ENCODE data around the gene HSPB6.

HSPB6 gene

DNA sequence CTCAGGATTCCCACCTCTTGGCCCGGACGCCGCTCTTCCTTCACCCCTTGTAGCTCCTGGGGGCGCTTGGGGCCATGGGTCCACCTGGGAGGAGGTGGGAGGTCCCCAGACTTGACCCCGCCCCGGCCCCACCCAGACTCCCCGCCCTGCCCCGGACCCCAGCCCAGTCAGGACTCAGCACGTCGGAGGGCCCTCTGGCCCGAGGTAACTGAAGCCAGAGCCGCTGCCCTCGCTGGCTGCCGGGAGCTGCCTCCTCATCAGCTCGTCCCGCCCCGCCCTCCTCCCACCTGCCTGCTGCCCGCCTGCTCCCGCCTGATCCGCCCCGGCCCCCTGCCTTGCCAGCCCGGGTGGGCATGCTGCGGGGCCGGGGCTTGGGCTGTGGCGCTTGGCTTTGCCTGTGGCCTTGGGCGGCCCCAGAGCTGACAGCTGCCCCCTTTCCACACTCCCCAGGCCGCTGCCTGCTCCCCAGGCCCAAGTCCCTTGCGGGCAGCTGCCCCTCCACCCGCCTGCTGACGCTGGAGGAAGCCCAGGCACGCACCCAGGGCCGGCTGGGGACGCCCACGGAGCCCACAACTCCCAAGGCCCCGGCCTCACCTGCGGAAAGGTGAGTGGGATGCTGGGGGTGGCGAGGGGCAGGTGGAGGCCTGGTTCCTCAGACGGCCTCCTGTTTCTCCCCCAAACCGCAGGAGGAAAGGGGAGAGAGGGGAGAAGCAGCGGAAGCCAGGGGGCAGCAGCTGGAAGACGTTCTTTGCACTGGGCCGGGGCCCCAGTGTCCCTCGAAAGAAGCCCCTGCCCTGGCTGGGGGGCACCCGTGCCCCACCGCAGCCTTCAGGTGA is 27.9 kb upstream of the HSPB6 start:
- no peaks in the 10 kb centered on the region for H3K9me3 ChIP-seq (ENCODE audit: control extremely low read depth in 1 of 5, control insufficient read depth in 4 of 5, insufficient read depth in 2 of 5, low read depth in 1 of 5, low read length in 4 of 5)
- DNase-seq, result no peak
- no peak overlapping the region for H3K4me3 ChIP-seq (ENCODE audit: control insufficient read depth in 1 of 7, extremely low read depth in 1 of 7, insufficient read depth in 4 of 7, low read depth in 2 of 7, low read length in 6 of 7)
- WGBS (ENCODE audit: insufficient coverage), result 97% methylated on average over 37 of the region's 45 CpGs
- peaks cover 6 to 60% (median 21%) of the 10 kb centered on the region in 4 experiments for H3K36me3 ChIP-seq (ENCODE audit: control insufficient read depth in 4 of 4, insufficient read depth in 4 of 4, low read length in 3 of 4)
- H3K27ac ChIP-seq (ENCODE audit: insufficient read depth in 1 of 2, low read depth in 1 of 2, low read length in 2 of 2, poor library complexity in 1 of 2, severe bottlenecking in 2 of 2), result no peak overlapping the region
- no peaks in the 10 kb centered on the region for H3K27me3 ChIP-seq (replicated peaks in 2 of 5; ENCODE audit: control insufficient read depth in 4 of 5, insufficient read depth in 5 of 5, low read length in 4 of 5)
- ChIA-PET CTCF (no interaction called here), POLR2A (no interaction called here)
- no peaks in the 10 kb centered on the region for H3K4me1 ChIP-seq (ENCODE audit: control extremely low read depth in 1 of 4, control insufficient read depth in 4 of 4, insufficient read depth in 4 of 4, low read length in 3 of 4)

DNA sequence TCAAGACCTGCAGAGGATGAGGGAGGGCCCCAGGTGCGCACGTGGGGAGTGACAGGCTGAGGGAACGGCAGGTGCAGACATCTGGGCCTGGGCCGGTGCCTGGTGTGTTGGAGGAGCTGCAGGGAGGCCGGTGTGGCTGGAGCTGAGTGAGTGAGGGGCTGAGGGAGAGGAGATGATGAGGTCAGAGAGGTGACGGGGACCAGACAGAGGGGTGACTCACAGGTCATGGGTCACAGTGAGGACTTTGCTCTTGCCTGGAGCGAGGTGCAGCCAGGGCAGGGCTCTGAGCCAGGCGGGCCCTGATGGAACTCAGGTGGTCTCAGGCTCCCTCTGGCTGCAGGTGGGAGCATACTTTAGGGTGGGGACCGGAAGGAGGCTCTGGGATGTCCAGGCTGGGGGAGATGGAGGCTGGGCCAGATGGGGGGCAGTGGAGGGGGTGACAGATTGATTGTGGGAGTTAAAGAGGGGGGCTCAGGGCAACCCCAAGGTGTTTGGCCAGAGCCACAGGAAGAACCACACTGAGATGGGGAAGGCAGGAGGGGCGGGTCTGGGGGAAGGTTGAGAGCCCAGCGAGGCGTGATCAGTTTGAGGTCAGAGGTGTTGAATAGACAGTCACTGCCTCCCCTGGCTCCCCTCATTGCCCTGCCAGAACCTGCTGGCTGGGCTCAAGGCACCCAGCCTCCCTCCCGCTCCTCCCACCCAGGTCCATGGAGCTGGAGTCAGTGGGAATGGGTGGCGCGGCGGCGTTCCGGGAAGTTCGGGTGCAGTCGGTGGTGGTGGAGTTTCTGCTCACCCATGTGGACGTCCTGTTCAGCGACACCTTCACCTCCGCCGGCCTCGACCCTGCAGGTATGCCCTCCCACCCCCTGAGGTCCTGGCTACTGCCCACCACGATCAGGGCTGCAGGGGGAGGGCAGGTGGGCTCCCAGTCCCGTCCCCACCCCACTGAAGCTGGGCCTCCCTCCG is 26.9 kb upstream of the HSPB6 start:
- POLR2A ChIA-PET, result no interaction called here
- CTCF ChIA-PET, result no interaction called here
- H3K9me3 ChIP-seq (ENCODE audit: control extremely low read depth in 1 of 5, control insufficient read depth in 4 of 5, insufficient read depth in 2 of 5, low read depth in 1 of 5, low read length in 4 of 5), result no peaks in the 10 kb centered on the region
- H3K36me3 ChIP-seq (ENCODE audit: control insufficient read depth in 4 of 4, insufficient read depth in 4 of 4, low read length in 3 of 4), result peaks cover 6 to 66% (median 26%) of the 10 kb centered on the region in 4 experiments
- H3K4me3 ChIP-seq (ENCODE audit: control insufficient read depth in 1 of 7, extremely low read depth in 1 of 7, insufficient read depth in 4 of 7, low read depth in 2 of 7, low read length in 6 of 7), result no peak overlapping the region
- 99% methylated on average over 20 of the region's 28 CpGs for WGBS (ENCODE audit: insufficient coverage)
- no peak overlapping the region for H3K27ac ChIP-seq (ENCODE audit: insufficient read depth in 1 of 2, low read depth in 1 of 2, low read length in 2 of 2, poor library complexity in 1 of 2, severe bottlenecking in 2 of 2)
- H3K27me3 ChIP-seq (replicated peaks in 2 of 5; ENCODE audit: control insufficient read depth in 4 of 5, insufficient read depth in 5 of 5, low read length in 4 of 5), result no peaks in the 10 kb centered on the region
- H3K4me1 ChIP-seq (ENCODE audit: control extremely low read depth in 1 of 4, control insufficient read depth in 4 of 4, insufficient read depth in 4 of 4, low read length in 3 of 4), result no peaks in the 10 kb centered on the region
- DNase-seq, result no peak

DNA sequence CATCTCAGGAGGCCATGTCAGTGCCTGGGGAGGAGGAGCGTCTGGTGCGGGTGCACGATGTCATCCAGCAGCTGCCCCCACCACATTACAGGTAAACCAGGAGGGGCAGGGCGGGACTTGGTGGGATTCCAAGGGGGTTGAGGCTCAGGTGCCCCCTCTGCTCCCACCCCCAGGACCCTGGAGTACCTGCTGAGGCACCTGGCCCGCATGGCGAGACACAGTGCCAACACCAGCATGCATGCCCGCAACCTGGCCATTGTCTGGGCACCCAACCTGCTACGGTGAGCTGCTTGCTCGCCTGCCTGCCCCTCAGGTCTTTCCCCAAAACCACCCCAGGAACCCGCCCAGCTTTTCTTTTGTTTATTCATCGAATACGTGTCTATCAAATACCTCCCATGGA is 25.8 kb upstream of the HSPB6 start:
- no peaks in the 10 kb centered on the region for H3K27me3 ChIP-seq (replicated peaks in 2 of 5; ENCODE audit: control insufficient read depth in 4 of 5, insufficient read depth in 5 of 5, low read length in 4 of 5)
- H3K27ac ChIP-seq (ENCODE audit: insufficient read depth in 1 of 2, low read depth in 1 of 2, low read length in 2 of 2, poor library complexity in 1 of 2, severe bottlenecking in 2 of 2), result no peak overlapping the region
- peaks cover 7 to 76% (median 32%) of the 10 kb centered on the region in 4 experiments for H3K36me3 ChIP-seq (ENCODE audit: control insufficient read depth in 4 of 4, insufficient read depth in 4 of 4, low read length in 3 of 4)
- ChIA-PET CTCF (interaction anchor here (0.7 kb wide), 1 partner anchor 11 kb away, joined by 3 read pairs; no protein-coding TSS in a partner anchor), POLR2A (no interaction called here)
- no peak for DNase-seq
- WGBS (ENCODE audit: insufficient coverage), result 98% methylated on average over 9 of the region's 12 CpGs
- no peaks in the 10 kb centered on the region for H3K9me3 ChIP-seq (ENCODE audit: control extremely low read depth in 1 of 5, control insufficient read depth in 4 of 5, insufficient read depth in 2 of 5, low read depth in 1 of 5, low read length in 4 of 5)
- H3K4me1 ChIP-seq (ENCODE audit: control extremely low read depth in 1 of 4, control insufficient read depth in 4 of 4, insufficient read depth in 4 of 4, low read length in 3 of 4), result no peaks in the 10 kb centered on the region
- no peak overlapping the region for H3K4me3 ChIP-seq (ENCODE audit: control insufficient read depth in 1 of 7, extremely low read depth in 1 of 7, insufficient read depth in 4 of 7, low read depth in 2 of 7, low read length in 6 of 7)

DNA sequence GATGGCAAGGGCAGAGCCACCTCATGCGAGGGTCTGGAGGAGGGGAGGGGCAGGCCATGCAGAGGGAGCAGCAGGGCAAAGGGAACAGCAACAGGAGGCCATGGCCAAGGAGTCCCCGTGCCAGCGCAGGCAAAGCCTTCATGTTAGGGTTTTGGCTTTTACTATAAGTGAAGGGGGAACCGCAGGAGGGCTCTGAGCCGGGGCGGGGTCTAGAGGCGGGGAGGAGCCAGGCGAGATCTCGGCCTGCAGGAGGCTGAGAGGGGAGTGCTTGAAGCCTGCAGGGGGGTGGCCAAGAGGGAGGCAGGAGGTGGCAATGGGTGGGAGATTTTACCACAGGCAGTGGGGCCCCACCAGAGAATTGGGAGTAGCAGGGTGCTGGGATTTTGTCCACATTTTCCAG is 24.8 kb upstream of the HSPB6 start:
- no peak for DNase-seq
- 100% methylated on average over 6 of the region's 9 CpGs for whole genome bisulfite sequencing (ENCODE audit: insufficient coverage)
- Histone ChIP-seq H3K27me3 (replicated peaks in 2 of 5; ENCODE audit: control insufficient read depth in 4 of 5, insufficient read depth in 5 of 5, low read length in 4 of 5) (no peaks in the 10 kb centered on the region), H3K9me3 (ENCODE audit: control extremely low read depth in 1 of 5, control insufficient read depth in 4 of 5, insufficient read depth in 2 of 5, low read depth in 1 of 5, low read length in 4 of 5) (no peaks in the 10 kb centered on the region), H3K27ac (ENCODE audit: insufficient read depth in 1 of 2, low read depth in 1 of 2, low read length in 2 of 2, poor library complexity in 1 of 2, severe bottlenecking in 2 of 2) (no peak overlapping the region), H3K4me1 (ENCODE audit: control extremely low read depth in 1 of 4, control insufficient read depth in 4 of 4, insufficient read depth in 4 of 4, low read length in 3 of 4) (no peaks in the 10 kb centered on the region), H3K36me3 (ENCODE audit: control insufficient read depth in 4 of 4, insufficient read depth in 4 of 4, low read length in 3 of 4) (peaks cover 7 to 72% (median 32%) of the 10 kb centered on the region in 4 experiments), H3K4me3 (ENCODE audit: control insufficient read depth in 1 of 7, extremely low read depth in 1 of 7, insufficient read depth in 4 of 7, low read depth in 2 of 7, low read length in 6 of 7) (no peak overlapping the region)
- ChIA-PET POLR2A (no interaction called here), CTCF (no interaction called here)

DNA sequence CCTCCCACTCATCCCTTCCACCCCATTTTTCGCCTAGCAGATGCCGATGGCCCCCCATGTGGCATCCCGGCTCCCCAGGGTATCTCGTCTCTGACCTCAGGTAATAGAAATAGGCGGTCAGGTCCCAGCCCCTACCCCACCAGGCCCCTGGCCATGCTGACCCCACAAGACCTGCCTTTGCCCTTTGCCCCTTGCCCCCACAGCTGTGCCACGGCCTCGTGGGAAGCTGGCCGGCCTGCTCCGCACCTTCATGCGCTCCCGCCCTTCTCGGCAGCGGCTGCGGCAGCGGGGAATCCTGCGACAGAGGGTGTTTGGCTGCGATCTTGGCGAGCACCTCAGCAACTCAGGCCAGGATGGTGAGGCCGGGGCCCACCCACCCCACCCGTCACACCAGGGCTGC is 23.9 kb upstream of the HSPB6 start:
- H3K9me3 ChIP-seq (ENCODE audit: control extremely low read depth in 1 of 5, control insufficient read depth in 4 of 5, insufficient read depth in 2 of 5, low read depth in 1 of 5, low read length in 4 of 5), result no peaks in the 10 kb centered on the region
- ChIA-PET POLR2A (no interaction called here), CTCF (no interaction called here)
- WGBS (ENCODE audit: insufficient coverage), result 98% methylated on average over 9 of the region's 20 CpGs
- no peak overlapping the region for H3K4me3 ChIP-seq (ENCODE audit: control insufficient read depth in 1 of 7, extremely low read depth in 1 of 7, insufficient read depth in 4 of 7, low read depth in 2 of 7, low read length in 6 of 7)
- no peak overlapping the region for H3K27ac ChIP-seq (ENCODE audit: insufficient read depth in 1 of 2, low read depth in 1 of 2, low read length in 2 of 2, poor library complexity in 1 of 2, severe bottlenecking in 2 of 2)
- H3K36me3 ChIP-seq (ENCODE audit: control insufficient read depth in 4 of 4, insufficient read depth in 4 of 4, low read length in 3 of 4), result peaks cover 7 to 64% (median 29%) of the 10 kb centered on the region in 4 experiments
- no peak for DNase-seq
- H3K27me3 ChIP-seq (replicated peaks in 2 of 5; ENCODE audit: control insufficient read depth in 4 of 5, insufficient read depth in 5 of 5, low read length in 4 of 5), result no peaks in the 10 kb centered on the region
- H3K4me1 ChIP-seq (ENCODE audit: control extremely low read depth in 1 of 4, control insufficient read depth in 4 of 4, insufficient read depth in 4 of 4, low read length in 3 of 4), result peaks cover 0 to 9% (median 5%) of the 10 kb centered on the region in 4 experiments

DNA sequence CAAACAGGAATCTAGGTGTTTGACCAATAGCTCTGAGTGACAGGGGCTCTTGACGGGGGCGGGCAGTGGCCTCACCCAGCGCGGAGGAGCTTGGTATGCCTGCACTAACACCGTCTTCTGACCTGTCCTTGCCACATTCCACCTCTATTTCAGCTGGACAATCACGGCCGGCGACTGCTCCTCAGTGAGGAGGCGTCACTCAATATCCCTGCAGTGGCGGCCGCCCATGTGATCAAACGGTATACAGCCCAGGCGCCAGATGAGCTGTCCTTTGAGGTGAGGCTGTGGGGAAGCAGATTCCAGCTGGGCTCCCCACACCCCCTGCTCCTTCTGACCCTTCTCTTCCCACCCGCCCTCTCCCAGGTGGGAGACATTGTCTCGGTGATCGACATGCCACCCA is 23.2 kb upstream of the HSPB6 start:
- no peak for DNase-seq
- Histone ChIP-seq H3K27ac (ENCODE audit: insufficient read depth in 1 of 2, low read depth in 1 of 2, low read length in 2 of 2, poor library complexity in 1 of 2, severe bottlenecking in 2 of 2) (no peak overlapping the region), H3K9me3 (ENCODE audit: control extremely low read depth in 1 of 5, control insufficient read depth in 4 of 5, insufficient read depth in 2 of 5, low read depth in 1 of 5, low read length in 4 of 5) (no peaks in the 10 kb centered on the region), H3K27me3 (replicated peaks in 2 of 5; ENCODE audit: control insufficient read depth in 4 of 5, insufficient read depth in 5 of 5, low read length in 4 of 5) (no peaks in the 10 kb centered on the region), H3K4me3 (ENCODE audit: control insufficient read depth in 1 of 7, extremely low read depth in 1 of 7, insufficient read depth in 4 of 7, low read depth in 2 of 7, low read length in 6 of 7) (no peak overlapping the region), H3K36me3 (ENCODE audit: control insufficient read depth in 4 of 4, insufficient read depth in 4 of 4, low read length in 3 of 4) (peaks cover 7 to 58% (median 28%) of the 10 kb centered on the region in 4 experiments), H3K4me1 (ENCODE audit: control extremely low read depth in 1 of 4, control insufficient read depth in 4 of 4, insufficient read depth in 4 of 4, low read length in 3 of 4) (peaks cover 0 to 10% (median 6%) of the 10 kb centered on the region in 4 experiments)
- POLR2A ChIA-PET, result no interaction called here
- whole genome bisulfite sequencing (ENCODE audit: insufficient coverage), result 97% methylated on average over 8 of the region's 16 CpGs
- CTCF ChIA-PET, result no interaction called here

DNA sequence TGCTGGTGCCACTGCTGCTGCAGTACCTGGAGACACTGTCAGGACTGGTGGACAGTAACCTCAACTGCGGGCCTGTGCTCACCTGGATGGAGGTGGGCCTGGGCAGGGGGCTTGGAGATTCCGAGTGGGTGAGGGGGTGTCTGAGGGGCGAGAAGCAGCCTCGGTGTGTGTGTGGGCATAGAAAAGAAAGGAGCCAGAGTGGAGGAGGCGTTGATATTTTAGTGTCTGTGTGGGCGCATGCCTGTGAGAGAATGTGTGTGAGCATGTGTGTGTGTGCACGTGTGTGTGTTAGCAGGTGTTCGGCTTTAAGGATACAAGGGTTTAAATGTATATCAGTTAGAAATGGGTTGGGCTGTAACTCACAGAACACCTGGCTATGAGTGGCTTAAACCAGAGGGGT is 22.2 kb upstream of the HSPB6 start:
- peaks cover 7 to 55% (median 28%) of the 10 kb centered on the region in 4 experiments for H3K36me3 ChIP-seq (ENCODE audit: control insufficient read depth in 4 of 4, insufficient read depth in 4 of 4, low read length in 3 of 4)
- H3K27me3 ChIP-seq (replicated peaks in 2 of 5; ENCODE audit: control insufficient read depth in 4 of 5, insufficient read depth in 5 of 5, low read length in 4 of 5), result no peaks in the 10 kb centered on the region
- POLR2A ChIA-PET, result no interaction called here
- H3K27ac ChIP-seq (ENCODE audit: insufficient read depth in 1 of 2, low read depth in 1 of 2, low read length in 2 of 2, poor library complexity in 1 of 2, severe bottlenecking in 2 of 2), result no peak overlapping the region
- H3K4me1 ChIP-seq (ENCODE audit: control extremely low read depth in 1 of 4, control insufficient read depth in 4 of 4, insufficient read depth in 4 of 4, low read length in 3 of 4), result peaks cover 0 to 17% (median 10%) of the 10 kb centered on the region in 4 experiments
- no peak for DNase-seq
- CTCF ChIA-PET, result no interaction called here
- WGBS (ENCODE audit: insufficient coverage), result 96% methylated on average over 7 of the region's 8 CpGs
- H3K4me3 ChIP-seq (ENCODE audit: control insufficient read depth in 1 of 7, extremely low read depth in 1 of 7, insufficient read depth in 4 of 7, low read depth in 2 of 7, low read length in 6 of 7), result no peak overlapping the region
- H3K9me3 ChIP-seq (ENCODE audit: control extremely low read depth in 1 of 5, control insufficient read depth in 4 of 5, insufficient read depth in 2 of 5, low read depth in 1 of 5, low read length in 4 of 5), result no peaks in the 10 kb centered on the region
